GM21423 (cell line): ENCODE measurements around the gene SHFL.

Source experiments
- ATAC-seq: cut with Tn5 transposase; IDR thresholded peaks from one replicate; pipeline ENCODE4 v1.9.1; 2021; ENCODE audit warnings: mild to moderate bottlenecking, moderate library complexity; ENCODE audit not compliant: unreplicated experiment

Gene SHFL

DNA sequence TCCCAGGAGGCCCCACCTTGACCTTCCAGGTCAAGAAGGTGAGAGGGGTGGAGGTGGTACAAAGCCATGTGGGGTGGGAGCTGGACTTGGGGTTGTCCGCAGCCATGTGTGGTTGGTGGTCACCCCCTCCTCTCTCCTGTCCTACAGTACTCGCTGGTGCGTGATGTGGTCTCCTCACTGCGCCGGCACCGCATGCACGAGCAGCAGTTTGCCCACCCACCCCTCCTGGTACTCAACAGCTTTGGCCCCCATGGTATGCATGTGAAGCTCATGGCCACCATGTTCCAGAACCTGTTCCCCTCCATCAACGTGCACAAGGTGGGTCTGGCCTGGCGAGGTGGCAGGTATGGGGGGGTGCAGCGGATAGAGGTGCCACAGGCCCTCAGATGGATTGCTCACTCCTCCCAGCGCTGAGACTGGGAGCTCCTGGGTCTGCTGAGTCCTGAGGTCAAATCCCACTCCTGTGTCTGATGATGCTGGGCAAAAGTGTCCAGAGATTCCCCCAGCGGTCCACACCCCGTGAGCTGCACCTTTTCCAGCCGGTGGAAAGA is 21.8 kb downstream of the SHFL start:
- ATAC-seq: no peak

DNA sequence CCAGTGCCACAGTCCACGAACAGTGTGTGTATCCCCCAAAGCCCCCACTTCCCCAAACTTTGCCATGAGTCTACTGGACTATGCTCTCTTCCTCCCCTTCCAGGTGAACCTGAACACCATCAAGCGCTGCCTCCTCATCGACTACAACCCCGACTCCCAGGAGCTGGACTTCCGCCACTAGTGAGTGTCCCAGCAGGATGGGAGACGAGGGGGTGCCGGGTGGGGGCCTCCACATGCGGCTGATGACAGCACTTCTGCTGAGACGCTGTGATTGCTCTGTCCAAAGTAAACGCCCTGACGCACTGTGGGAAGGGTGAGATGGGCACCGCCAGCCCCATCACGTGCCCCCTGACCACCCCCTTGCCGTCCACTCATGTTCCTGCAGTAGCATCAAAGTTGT is 23.4 kb downstream of the SHFL start:
- no peak for ATAC-seq

DNA sequence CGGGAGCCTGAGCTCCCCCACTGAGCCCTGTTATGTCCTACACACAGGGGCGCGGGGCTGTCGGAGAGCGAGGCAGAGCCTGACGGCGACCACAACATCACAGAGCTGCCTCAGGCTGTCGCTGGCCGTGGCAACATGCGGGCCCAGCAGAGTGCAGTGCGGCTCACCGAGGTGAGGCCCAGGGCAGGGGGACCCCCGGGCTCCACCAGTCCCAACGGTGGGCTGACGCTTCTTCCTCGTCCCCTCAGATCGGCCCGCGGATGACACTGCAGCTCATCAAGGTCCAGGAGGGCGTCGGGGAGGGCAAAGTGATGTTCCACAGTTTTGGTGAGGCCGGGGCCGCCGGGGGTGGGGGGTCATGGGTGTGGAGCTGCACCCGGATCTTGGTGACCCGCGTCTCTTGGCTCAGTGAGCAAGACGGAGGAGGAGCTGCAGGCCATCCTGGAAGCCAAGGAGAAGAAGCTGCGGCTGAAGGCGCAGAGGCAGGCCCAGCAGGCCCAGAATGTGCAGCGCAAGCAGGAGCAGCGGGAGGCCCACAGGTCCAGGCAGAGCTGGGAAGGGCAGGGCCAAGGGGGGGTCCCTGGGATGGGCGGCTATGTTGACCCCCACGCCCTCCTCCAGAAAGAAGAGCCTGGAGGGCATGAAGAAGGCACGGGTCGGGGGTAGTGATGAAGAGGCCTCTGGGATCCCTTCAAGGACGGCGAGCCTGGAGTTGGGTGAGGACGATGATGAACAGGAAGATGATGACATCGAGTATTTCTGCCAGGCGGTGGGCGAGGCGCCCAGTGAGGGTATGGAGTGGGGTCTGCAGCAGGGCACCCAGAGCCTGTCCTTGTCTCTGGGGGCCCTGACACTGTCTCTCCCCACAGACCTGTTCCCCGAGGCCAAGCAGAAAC is 24.2 kb downstream of the SHFL start:
- ATAC-seq: no peak

DNA sequence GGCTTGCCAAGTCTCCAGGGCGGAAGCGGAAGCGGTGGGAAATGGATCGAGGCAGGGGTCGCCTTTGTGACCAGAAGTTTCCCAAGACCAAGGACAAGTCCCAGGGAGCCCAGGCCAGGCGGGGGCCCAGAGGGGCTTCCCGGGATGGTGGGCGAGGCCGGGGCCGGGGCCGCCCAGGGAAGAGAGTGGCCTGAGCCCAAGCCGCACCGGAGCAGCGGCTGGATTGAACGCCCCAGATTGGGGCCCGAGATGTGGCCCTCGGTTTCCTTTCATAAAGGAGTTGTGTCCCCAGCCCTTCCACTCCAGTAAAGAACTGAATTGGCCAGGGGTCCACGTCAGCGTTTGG is 24.8 kb downstream of the SHFL start:
- no peak for ATAC-seq

DNA sequence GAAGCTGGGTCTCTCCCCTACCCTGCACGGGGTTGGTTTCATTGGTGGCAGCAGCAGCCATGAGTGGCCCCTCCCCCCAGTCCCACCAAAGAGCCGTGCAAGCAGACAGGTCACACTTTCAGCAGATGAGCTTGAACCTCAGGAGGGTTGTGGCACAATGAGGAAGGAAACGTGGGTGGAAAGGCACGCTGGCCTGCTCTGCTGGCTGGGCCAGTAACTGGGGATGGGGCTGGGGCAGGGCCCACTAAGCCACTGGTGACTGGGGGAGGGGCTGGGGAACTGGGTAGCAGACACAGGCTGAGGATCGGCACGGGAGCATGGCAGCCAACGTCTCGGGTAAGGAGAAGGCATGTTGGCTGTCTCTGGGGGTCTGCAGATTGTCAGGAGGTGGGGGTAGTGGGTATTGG is 25.3 kb downstream of the SHFL start, which contains the start of gene P2RY11:
TSS of gene P2RY11 (plus strand) at position 289 of the 407 bp plus-strand sequence. CDS start at position 318, 29 bp downstream.
- ATAC-seq: no peak

DNA sequence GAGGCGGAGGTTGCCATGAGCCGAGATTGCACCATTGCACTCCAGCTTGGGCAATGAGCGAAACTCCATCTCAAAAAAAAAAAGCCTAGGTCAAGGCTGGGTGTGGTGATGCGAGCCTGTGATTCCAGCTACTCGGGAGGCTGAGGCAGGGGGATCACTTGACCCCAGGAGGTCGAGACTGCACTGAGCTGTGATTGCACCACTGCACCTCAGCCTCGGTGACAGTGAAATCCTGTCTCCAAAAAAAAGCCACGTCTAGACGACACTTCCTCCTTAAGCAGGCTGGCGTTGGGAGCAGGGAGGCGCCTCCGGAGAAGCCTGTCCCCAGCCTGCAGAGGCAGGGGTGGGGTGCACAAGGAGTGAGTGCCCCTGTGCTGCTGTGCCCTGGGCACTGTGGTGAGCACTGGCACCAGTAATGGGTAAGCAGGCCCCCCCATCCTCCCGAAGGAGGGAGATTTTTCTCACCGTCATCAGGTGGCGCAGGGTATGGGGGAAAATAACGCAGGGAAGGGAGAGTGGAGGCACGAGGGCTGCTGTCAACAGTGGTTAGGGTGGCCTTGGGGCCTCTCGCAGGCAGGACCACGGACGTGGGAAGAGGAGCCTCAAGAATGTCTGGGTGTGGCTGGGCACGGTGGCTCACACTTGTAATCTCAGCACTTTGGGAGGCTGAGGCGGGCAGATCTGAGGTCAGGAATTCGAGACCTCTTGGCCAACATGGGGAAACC is 26.1 kb downstream of the SHFL start:
- ATAC-seq: no peak

DNA sequence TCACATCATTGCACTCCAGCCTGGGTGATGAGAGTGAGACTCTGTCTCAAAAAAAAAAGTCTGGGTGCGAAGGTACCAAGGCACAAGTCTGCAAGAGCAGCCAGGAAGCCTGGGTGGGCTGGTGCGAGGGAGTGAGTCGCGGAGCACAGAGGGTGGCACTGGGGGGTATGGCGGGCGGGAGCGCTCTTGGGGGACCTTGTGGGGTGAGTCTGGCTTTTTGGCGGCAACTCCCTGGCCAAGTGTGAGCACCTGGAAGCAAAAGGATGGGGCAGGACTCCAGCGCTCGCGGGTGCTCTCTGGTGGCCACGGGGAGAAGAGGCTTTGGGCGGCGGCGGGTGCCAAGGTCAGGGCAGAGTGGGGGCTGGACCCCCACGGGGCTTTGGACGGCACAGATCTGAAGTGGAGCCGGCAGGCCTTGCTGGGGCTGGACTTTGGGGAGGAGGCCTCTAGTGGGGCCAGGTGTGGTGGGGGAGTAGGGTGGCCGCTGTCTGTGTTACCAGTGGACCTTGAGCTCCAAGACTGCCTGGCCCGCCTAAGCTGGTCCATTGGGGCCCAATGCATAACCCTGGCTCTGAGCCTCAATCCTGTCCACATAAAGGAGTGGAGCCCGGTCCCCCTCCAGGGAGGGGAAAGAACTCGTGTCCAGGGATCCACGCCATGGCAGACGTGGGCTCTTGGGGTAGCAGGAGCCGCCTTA is 26.9 kb downstream of the SHFL start:
- ATAC-seq: no peak

DNA sequence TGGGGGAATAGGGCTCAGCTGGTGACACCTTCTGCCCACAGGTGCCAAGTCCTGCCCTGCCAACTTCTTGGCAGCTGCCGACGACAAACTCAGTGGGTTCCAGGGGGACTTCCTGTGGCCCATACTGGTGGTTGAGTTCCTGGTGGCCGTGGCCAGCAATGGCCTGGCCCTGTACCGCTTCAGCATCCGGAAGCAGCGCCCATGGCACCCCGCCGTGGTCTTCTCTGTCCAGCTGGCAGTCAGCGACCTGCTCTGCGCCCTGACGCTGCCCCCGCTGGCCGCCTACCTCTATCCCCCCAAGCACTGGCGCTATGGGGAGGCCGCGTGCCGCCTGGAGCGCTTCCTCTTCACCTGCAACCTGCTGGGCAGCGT is 27.5 kb downstream of the SHFL start:
- ATAC-seq: no peak

DNA sequence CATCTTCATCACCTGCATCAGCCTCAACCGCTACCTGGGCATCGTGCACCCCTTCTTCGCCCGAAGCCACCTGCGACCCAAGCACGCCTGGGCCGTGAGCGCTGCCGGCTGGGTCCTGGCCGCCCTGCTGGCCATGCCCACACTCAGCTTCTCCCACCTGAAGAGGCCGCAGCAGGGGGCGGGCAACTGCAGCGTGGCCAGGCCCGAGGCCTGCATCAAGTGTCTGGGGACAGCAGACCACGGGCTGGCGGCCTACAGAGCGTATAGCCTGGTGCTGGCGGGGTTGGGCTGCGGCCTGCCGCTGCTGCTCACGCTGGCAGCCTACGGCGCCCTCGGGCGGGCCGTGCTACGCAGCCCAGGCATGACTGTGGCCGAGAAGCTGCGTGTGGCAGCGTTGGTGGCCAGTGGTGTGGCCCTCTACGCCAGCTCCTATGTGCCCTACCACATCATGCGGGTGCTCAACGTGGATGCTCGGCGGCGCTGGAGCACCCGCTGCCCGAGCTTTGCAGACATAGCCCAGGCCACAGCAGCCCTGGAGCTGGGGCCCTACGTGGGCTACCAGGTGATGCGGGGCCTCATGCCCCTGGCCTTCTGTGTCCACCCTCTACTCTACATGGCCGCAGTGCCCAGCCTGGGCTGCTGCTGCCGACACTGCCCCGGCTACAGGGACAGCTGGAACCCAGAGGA is 28.0 kb downstream of the SHFL start:
- ATAC-seq: no peak

DNA sequence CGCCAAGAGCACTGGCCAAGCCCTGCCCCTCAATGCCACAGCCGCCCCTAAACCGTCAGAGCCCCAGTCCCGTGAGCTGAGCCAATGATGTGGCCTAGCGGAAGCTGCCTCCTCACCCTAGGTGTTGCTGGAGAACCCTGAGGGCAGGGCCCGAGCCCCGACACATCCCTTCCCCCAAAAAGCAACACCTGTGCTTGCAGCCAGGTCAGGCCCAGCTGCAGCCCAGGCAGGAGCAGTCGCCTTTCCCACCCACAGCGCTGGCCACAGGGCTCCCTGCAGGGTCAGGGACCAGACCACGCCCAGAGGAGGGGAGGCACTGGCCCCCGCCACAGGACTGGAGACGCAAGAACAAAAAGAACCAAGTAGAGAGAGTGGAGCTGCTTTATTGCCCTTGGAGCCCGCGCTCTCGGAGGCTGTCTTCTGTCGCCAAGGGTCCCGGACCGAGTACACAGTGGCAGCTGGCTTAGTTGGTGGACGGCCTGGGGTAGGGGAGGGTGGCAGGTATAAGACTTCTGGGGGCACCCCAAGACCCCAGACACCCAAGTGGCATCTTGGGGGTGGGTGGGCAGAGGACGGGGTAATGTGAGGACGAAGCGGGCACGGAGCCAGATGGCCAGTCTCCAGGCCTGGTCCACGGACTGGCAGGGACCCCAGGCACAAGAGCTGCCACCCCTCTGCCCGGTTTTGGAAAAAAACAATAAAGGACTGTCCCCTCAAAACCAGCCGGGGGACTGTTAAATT is 28.7 kb downstream of the SHFL start:
- ATAC-seq: no peak

DNA sequence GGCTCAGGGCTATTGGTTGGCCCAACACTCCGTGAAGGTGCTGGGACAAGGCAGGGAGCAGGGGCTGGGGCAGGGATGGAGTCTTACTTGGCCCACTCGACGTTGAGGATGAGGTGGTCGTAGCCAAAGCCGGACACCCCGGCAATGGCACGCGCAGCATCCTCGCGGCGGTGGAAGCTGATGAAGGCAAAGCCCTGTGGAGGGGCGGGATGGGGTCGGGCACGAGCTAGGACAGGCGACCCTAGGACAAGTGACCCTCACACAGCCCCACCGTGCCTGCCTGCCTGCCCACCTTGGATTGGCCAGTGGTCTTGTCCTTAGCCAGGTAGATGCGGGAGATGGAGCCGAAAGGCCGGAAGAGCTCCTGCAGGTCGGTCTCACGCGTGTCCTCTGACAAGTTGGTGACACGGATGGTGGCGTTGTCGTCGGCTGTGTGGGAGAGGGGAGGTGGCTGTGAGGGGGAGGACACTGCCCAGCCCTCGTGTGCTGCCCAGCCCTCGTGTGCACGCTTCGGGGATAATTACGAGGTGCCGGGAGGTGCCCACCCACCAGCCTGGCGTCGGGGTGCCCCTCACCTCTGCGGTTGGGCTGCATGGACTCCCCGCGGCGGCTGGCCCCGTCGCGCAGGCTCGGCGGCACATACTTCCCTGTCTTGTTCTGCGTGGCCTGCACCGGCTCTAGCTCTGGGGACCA is 29.4 kb downstream of the SHFL start:
- no peak for ATAC-seq

DNA sequence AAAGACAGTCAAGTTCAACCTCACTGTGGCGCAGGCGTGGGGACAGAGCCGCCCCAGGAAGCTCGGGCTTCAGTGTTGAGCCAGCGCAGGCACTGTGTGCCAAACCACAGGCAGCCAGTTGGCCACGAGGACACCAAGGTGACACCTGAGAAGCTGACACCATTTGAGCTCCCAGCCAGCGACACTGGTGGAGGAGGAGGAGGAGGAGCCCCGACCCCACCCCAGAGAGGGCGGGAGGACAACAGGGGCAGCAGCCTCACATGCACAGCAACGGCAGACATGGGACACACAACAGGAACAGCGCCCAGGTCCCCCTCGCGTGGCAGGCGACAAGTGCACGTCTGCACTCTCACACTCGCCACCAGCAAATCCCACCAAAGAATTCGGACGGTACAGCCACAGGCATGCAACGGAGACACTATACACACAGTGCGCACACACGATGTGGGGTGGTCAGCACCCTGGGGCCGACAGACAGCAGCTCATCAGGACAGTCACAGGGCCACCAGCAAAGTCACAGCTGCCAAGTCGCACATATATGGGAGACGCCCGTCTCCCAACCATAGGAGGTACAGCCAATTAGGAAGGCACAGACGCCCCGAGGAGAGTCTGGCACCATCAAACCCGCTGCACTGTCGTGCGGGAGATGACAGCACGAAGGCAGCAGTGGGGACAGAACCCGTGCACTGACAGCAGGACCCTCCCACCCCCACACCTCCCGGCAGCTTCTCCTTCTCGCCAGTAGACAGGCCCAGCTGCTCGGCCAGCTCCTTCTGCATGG is 30.2 kb downstream of the SHFL start:
- ATAC-seq: no peak

DNA sequence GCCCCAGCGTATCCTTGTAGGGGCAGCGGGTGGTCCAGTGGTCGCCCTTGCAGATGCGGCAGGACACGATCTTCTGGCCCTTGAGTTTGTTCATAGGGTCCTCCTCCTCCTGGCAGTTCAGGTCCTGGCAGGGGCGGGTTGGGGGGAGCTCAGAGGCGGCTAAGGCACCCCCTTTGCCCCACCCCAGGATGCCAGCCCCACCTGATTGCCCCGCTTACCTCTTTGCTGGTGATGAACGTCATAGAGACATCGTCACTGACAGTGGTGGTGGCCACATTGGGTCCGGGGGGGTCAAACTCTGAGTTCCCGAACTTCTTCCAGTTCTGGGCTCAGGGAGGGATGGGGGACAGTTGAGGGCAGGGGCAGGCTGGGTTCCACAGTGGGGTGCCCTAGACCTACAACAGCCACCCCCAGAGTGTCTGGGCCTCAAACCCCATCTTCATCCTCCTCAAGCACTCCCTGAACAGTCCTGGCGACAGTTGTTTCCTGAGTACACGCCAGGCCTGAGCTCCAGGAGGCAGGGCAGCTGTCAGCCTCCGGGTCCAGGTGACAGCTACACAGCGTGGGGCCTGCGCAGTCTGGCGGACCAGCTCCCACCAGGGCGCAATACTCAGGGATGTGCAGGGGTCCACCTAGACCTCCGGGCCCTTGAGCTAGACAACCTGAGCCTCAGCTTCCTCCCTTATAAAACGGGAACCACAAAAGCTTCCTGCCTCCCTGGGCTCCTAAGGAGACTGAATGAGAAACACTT is 30.9 kb downstream of the SHFL start:
- no peak for ATAC-seq

DNA sequence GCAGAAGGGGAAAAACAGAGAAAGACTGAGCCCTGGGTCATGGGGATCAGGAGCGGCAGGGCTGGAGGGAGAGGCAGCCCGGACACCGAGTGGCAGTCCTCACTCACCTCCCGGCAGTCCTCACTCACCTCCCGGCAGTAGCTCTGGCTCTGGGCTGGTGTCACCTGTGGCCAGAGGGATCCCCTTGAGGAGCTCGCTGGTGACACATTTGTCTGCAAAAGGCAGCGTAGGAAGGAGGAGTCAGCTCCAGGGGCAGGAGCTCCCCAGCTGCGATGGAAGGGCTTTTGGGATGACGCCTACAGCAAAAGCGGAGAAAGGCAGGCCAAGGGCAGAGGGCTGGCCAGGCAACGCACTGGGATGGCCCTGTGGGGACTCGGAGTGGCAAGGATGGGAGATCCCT is 32.8 kb downstream of the SHFL start:
- ATAC-seq: no peak

DNA sequence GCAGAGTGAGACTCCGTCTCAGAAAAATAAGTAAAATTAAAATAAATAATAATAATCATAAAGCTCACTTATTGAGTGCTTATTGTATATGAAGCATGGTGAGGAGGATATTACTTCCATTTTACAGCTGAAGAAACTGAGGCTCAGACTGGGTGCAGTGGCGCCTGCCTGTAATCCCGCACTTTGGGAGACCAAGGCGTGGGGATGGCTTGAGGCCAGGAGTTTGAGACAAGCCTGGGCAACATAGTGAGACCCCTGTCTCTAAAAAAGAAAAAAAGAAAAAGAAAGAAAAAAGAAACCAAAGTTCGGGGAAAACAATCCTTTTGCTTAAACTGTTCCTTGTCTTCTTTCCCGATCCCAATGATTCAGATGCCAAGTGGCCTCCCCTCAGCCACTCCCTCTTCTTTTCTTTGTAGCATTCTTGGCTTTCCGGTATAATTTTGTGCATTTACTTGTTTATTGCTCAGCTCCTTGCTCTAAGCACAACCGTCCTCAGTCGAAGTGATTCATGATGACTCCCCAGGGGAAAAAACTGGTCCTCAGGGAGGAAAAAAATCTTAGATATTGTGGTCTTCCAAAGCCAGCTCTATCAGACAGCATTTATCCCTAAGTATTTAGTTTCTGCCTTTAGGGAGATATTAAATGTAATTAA is 34.5 kb downstream of the SHFL start:
- no peak for ATAC-seq

DNA sequence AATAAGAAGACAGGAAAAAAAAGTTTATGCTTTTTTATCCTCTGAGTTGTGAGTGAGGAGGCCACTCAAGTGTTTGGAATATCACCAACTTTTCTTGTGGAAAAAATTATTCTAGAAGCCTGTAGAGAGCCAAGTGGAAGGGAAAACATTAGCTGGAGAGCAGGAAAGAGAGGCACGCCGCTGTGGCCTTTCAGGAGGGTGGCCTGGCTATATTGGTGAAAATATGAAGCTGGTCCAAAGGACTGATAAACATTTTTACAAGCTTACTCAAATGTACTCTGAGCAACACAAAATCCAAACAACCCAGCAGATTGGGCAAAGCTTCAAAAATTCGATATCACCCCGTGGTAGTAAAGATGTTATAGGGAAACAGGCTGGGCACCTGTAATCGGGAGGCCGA is 35.9 kb downstream of the SHFL start:
- ATAC-seq: no peak

DNA sequence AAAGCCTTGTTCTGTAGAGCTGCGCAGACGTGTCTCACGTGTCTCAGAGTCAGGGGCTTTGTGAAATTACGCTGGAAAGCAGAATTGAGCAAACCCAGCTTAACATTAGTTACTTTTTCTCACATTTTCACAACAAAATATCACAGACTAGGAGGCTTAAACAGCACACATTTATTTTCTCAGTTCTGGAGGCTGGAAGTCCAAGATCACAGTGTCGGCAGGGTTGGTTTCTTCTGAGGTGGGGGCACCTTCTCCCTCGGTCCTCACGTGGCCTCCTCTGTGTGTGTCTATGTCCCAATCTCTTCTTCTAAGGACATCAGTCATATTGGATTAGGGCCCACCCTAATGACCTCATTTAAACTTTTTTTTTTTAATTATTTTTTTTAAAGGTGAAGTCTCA is 38.3 kb downstream of the SHFL start:
- ATAC-seq: no peak

DNA sequence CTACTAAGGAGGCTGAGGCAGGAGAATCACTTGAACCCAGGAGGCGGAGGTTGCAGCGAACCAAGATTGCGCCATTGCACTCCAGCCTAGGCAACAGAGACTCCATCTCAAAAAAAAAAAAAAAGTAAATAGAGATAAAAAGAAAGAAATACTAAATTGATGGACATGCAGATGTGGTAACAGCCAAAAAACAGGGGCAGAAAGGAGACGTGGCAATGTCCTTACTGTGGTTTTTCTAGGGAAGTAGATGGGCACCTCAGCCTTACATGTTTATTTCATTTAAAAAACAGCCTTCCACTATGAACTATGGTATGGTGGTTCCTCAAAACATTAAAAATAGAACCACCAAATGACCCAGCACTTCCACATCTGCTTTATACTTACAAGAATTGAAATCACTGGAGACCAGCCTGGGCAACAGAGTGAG is 40.1 kb downstream of the SHFL start:
- no peak for ATAC-seq
